ENCODE data around the gene COL4A2.

- TF ChIP-seq CTCF (IDR thresholded peaks at IDR 0.05; ENCODE audit: low read length), result no peak
- TF ChIP-seq EZH2 (optimal IDR thresholded peaks at IDR 0.05; ENCODE audit: low read depth, low read length), result no peak
These were observed 211.5 kb downstream of the COL4A2 start for GRCh38 chr13:110518571-110518970.

All from MM.1S (cell line).